ENCODE results near the gene PLA1A. TPM values are rescaled to one million over a fixed set of nuclear protein-coding genes. Genes with fewer than 3 reads are reported as not detected.

PLA1A gene
- total RNA-seq, 2 experiments from 2014 or later = not detected

GRCh38 chr3:119641416-119641815 is 43.7 kb downstream of the PLA1A start:
- Histone ChIP-seq H3K4me1 (ENCODE audit: insufficient read depth, low read length) (peaks cover 11% of the 10 kb centered on the region), H3K27ac (ENCODE audit: low read depth in 1 of 2, low read length in 2 of 2) (no peak overlapping the region), H3K36me3 (ENCODE audit: insufficient read depth, low read length) (no peaks in the 10 kb centered on the region), H3K27me3 (ENCODE audit: control insufficient read depth in 1 of 2, insufficient read depth in 2 of 2, low read length in 2 of 2) (no peaks in the 10 kb centered on the region), H3K9me3 (ENCODE audit: control insufficient read depth in 1 of 2, insufficient read depth in 1 of 2, low read length in 2 of 2) (no peaks in the 10 kb centered on the region), H3K4me3 (ENCODE audit: low read length) (no peak overlapping the region)
- CTCF ChIA-PET = interaction anchor here (0.7 to 1.1 kb wide), 2 partner anchors 9 to 40 kb away, joined by 4 to 8 read pairs; no protein-coding TSS in a partner anchor
- intact Hi-C loops (cut with DNase I, micrococcal nuclease) = no loop called here
- POLR2A ChIA-PET = no interaction called here
- H3K27me3 Mint-ChIP-seq = no peaks in the 10 kb centered on the region
- no peak overlapping the region for H3K4me3 Mint-ChIP-seq
- peaks cover 46% of the 10 kb centered on the region for H3K36me3 Mint-ChIP-seq (ENCODE audit: low read depth)
- TF ChIP-seq CTCF (IDR thresholded peaks at IDR 0.05) = no peak
- no peaks in the 10 kb centered on the region for H3K9me3 Mint-ChIP-seq
- peaks cover 4% of the 10 kb centered on the region for H3K4me1 Mint-ChIP-seq (ENCODE audit: low read depth)
- no peak for ATAC-seq (ENCODE audit: poor library complexity)
- DNase-seq = no peak
- H3K27ac Mint-ChIP-seq = no peak overlapping the region

GRCh38 chr3:119642746-119643473 is 45.2 kb downstream of the PLA1A start:
- ATAC-seq (ENCODE audit: poor library complexity) = no peak
- DNase-seq = no peak
- no peak overlapping the region for H3K4me3 Mint-ChIP-seq
- Histone ChIP-seq H3K4me3 (ENCODE audit: low read length) (no peak overlapping the region), H3K9me3 (ENCODE audit: control insufficient read depth in 1 of 2, insufficient read depth in 1 of 2, low read length in 2 of 2) (no peaks in the 10 kb centered on the region), H3K4me1 (ENCODE audit: insufficient read depth, low read length) (peaks cover 8% of the 10 kb centered on the region), H3K36me3 (ENCODE audit: insufficient read depth, low read length) (peaks cover 3% of the 10 kb centered on the region), H3K27ac (ENCODE audit: low read depth in 1 of 2, low read length in 2 of 2) (no peak overlapping the region), H3K27me3 (ENCODE audit: control insufficient read depth in 1 of 2, insufficient read depth in 2 of 2, low read length in 2 of 2) (no peaks in the 10 kb centered on the region)
- H3K27ac Mint-ChIP-seq = no peak overlapping the region
- H3K9me3 Mint-ChIP-seq = no peaks in the 10 kb centered on the region
- peaks cover 4% of the 10 kb centered on the region for H3K4me1 Mint-ChIP-seq (ENCODE audit: low read depth)
- no peak for TF ChIP-seq CTCF (IDR thresholded peaks at IDR 0.05)
- peaks cover 61% of the 10 kb centered on the region for H3K36me3 Mint-ChIP-seq (ENCODE audit: low read depth)
- no peaks in the 10 kb centered on the region for H3K27me3 Mint-ChIP-seq
- CTCF ChIA-PET = interaction anchor here (1.3 kb wide), 1 partner anchor 16 kb away, joined by 3 read pairs; no protein-coding TSS in a partner anchor
- intact Hi-C loops (cut with DNase I, micrococcal nuclease) = no loop called here
- POLR2A ChIA-PET = no interaction called here

GRCh38 chr3:119643528-119643927 is 45.8 kb downstream of the PLA1A start:
- Mint-ChIP-seq H3K36me3 (ENCODE audit: low read depth) (peaks cover 67% of the 10 kb centered on the region), H3K9me3 (no peaks in the 10 kb centered on the region), H3K27ac (no peak overlapping the region), H3K4me1 (ENCODE audit: low read depth) (peaks cover 4% of the 10 kb centered on the region), H3K4me3 (no peak overlapping the region), H3K27me3 (no peaks in the 10 kb centered on the region)
- Histone ChIP-seq H3K4me1 (ENCODE audit: insufficient read depth, low read length) (peaks cover 6% of the 10 kb centered on the region), H3K27ac (ENCODE audit: low read depth in 1 of 2, low read length in 2 of 2) (no peak overlapping the region), H3K36me3 (ENCODE audit: insufficient read depth, low read length) (peaks cover 9% of the 10 kb centered on the region), H3K9me3 (ENCODE audit: control insufficient read depth in 1 of 2, insufficient read depth in 1 of 2, low read length in 2 of 2) (no peaks in the 10 kb centered on the region), H3K27me3 (ENCODE audit: control insufficient read depth in 1 of 2, insufficient read depth in 2 of 2, low read length in 2 of 2) (no peaks in the 10 kb centered on the region), H3K4me3 (ENCODE audit: low read length) (no peak overlapping the region)
- DNase-seq (no peak), ATAC-seq (ENCODE audit: poor library complexity) (no peak)
- ChIA-PET POLR2A (no interaction called here), CTCF (interaction anchor here (1.3 kb wide), 1 partner anchor 17 kb away, joined by 3 read pairs; no protein-coding TSS in a partner anchor)
- intact Hi-C loops (cut with DNase I, micrococcal nuclease) = no loop called here
- TF ChIP-seq CTCF (IDR thresholded peaks at IDR 0.05) = no peak
